ENCODE results near the gene CCT4.
"Not testable (repeated sequence)": the region's sequence is repeated elsewhere in the genome, so short reads cannot be mapped to it uniquely, and the experiment has no call there.

The CCT4 gene

GRCh38 chr2:61877571-61878245 is 10.7 kb downstream of the CCT4 start:
- no peak for DNase-seq

GRCh38 chr2:61876400-61876799 is 12.1 kb downstream of the CCT4 start:
- no peak for DNase-seq

GRCh38 chr2:61866482-61867089 is 21.9 kb downstream of the CCT4 start:
- DNase-seq, result not testable (repeated sequence)

- DNase-seq, result no peak
Observed at GRCh38 chr2:61862085-61862484, 26.4 kb downstream of the CCT4 start.

GRCh38 chr2:61857224-61857623 is 31.2 kb downstream of the CCT4 start:
- no peak for DNase-seq

- no peak for DNase-seq
Observed at GRCh38 chr2:61855318-61855613, 33.2 kb downstream of the CCT4 start.

GRCh38 chr2:61854564-61855317 is 33.7 kb downstream of the CCT4 start:
- peak; percentile 95 for DNase-seq

GRCh38 chr2:61853847-61854563 is 34.5 kb downstream of the CCT4 start, which contains the start of gene FAM161A:
TSS of gene FAM161A (minus strand) at chr2:61854060. CDS start at chr2:61854041, 19 bp downstream.
- no peak for DNase-seq

- DNase-seq, result no peak
Observed at GRCh38 chr2:61853086-61853846, 35.2 kb downstream of the CCT4 start.

GRCh38 chr2:61851270-61851669 is 37.2 kb downstream of the CCT4 start:
- DNase-seq, result not testable (repeated sequence)

- DNase-seq, result no peak
Observed at GRCh38 chr2:61845320-61845719, 43.1 kb downstream of the CCT4 start.

GRCh38 chr2:61841286-61841685 is 47.2 kb downstream of the CCT4 start:
- DNase-seq, result no peak

GRCh38 chr2:61834893-61835292 is 53.6 kb downstream of the CCT4 start:
- no peak for DNase-seq

GRCh38 chr2:61833971-61834370 is 54.5 kb downstream of the CCT4 start:
- no peak for DNase-seq

GRCh38 chr2:61832183-61832841 is 56.1 kb downstream of the CCT4 start:
- DNase-seq, result no peak

GRCh38 chr2:61822255-61822654 is 66.2 kb downstream of the CCT4 start:
- DNase-seq, result no peak
